HFFc6 (cell line): ENCODE results near the gene ULK2. TPM values are rescaled to one million over a fixed set of nuclear protein-coding genes. Genes with fewer than 3 reads are reported as not detected.

Source experiments
- DNase-seq: peaks from one replicate; pipeline ENCODE4 v3.0.0-alpha.2; 2018
- H3K27ac Mint-ChIP-seq: 2 replicates; pipeline ENCODE4 v1.8.0; 2020; ENCODE audit warnings: mild to moderate bottlenecking, mixed read lengths
- H3K27me3 Mint-ChIP-seq: 2 replicates; pipeline ENCODE4 v1.8.0; 2021; ENCODE audit warnings: mild to moderate bottlenecking, moderate library complexity, mixed read lengths; ENCODE audit not compliant: insufficient read depth
- H3K36me3 Mint-ChIP-seq: 2 replicates; pipeline ENCODE4 v1.8.0; 2021; ENCODE audit warnings: low read depth, mixed read lengths
- H3K4me1 Mint-ChIP-seq: 2 replicates; pipeline ENCODE4 v1.8.0; 2020; ENCODE audit warnings: low read depth, mixed read lengths
- H3K4me3 Mint-ChIP-seq: 2 replicates; pipeline ENCODE4 v1.8.0; 2020; ENCODE audit warnings: mild to moderate bottlenecking, moderate library complexity, mixed read lengths
- H3K9me3 Mint-ChIP-seq: 2 replicates; pipeline ENCODE4 v1.8.0; 2020; ENCODE audit warnings: mild to moderate bottlenecking, mixed read lengths
- total RNA-seq, 6 experiments: library from RNA; stranded (reverse); fragmentation: NEBNext Ultra II Directional; extraction: Animal tissue kit (Norgen Biotek cat#: 25700); gene quantifications; 2 replicates in 1 of 6; 3 replicates in 5 of 6; pipeline ENCODE4 v1.2.3, GENCODE V29; 2021
- TF ChIP-seq, protein P1 (sequence below): fragments of 200-600 bp; sonication (generic); IDR thresholded peaks from 2 replicates; pipeline ENCODE4 v1.5.0; 2021; ENCODE audit warnings: antibody characterized with exemption, mild to moderate bottlenecking

ULK2 gene
- total RNA-seq, 6 experiments from 2014 or later = 4.2 to 10.4 (median 6.3) TPM

DNA sequence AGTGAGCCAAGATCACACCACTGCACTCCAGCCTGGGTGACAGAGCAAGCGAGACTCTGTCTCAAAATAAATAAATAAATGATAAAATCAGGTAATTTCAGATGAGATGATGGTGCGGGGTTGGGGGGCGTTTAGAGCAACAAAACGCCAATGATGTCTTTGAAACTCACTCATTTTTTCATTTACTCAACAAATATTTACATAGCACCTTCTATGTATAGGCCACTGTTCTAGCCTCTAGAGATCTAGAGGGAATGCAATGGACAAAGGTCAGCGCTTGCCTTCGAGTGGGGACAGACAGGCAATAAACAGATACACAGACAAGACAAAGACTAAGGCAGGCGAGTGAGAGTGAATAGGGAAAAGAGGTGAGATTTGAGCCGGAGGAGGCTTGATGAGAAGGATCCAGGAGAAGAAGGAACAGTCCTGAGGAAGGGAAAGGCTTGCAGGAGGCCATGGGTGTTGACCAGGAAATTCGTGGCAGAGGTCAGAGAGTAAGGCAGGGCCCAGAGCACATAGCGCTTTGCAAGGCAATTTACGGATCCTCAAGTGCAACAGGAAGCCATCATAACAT, 133.7 kb downstream of the ULK2 start:
- Mint-ChIP-seq H3K4me3 (no peak overlapping the region), H3K27me3 (peaks cover 22% of the 10 kb centered on the region), H3K4me1 (no peaks in the 10 kb centered on the region), H3K27ac (no peak overlapping the region), H3K36me3 (no peaks in the 10 kb centered on the region), H3K9me3 (no peaks in the 10 kb centered on the region)
- TF ChIP-seq, protein P1, sequence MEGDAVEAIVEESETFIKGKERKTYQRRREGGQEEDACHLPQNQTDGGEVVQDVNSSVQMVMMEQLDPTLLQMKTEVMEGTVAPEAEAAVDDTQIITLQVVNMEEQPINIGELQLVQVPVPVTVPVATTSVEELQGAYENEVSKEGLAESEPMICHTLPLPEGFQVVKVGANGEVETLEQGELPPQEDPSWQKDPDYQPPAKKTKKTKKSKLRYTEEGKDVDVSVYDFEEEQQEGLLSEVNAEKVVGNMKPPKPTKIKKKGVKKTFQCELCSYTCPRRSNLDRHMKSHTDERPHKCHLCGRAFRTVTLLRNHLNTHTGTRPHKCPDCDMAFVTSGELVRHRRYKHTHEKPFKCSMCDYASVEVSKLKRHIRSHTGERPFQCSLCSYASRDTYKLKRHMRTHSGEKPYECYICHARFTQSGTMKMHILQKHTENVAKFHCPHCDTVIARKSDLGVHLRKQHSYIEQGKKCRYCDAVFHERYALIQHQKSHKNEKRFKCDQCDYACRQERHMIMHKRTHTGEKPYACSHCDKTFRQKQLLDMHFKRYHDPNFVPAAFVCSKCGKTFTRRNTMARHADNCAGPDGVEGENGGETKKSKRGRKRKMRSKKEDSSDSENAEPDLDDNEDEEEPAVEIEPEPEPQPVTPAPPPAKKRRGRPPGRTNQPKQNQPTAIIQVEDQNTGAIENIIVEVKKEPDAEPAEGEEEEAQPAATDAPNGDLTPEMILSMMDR = no peak
- DNase-seq = no peak

GRCh38 chr17:19731626-19732025, 136.1 kb downstream of the ULK2 start:
- TF ChIP-seq, protein P1 = no peak
- Mint-ChIP-seq H3K27ac (no peak overlapping the region), H3K36me3 (no peaks in the 10 kb centered on the region), H3K4me3 (no peak overlapping the region), H3K9me3 (no peaks in the 10 kb centered on the region), H3K27me3 (peaks cover 17% of the 10 kb centered on the region), H3K4me1 (peaks cover 8% of the 10 kb centered on the region; the same call in 1 of the 2 replicates)
- DNase-seq = no peak

DNA sequence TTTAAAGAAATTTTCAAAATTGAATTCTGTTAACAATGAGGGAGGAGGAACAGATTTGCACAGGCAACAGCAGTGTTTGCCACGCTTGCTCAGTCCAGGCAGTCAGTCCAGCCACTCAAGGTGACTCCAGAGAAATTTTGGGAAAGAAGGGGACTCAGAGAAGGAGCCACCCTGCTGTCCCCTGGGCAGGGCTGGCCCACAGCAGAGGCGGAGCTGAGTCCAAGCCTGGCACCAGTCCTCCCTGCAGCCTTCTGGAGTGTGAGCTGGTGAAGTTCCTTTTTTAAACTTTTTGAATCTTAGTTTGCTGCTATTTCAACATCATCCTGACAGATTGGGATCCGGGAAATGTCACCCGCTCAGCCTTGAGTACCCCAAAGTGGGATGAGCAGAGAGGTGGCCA, 136.9 kb downstream of the ULK2 start:
- no peaks in the 10 kb centered on the region for H3K9me3 Mint-ChIP-seq
- H3K36me3 Mint-ChIP-seq = no peaks in the 10 kb centered on the region
- peaks cover 15% of the 10 kb centered on the region for H3K27me3 Mint-ChIP-seq
- H3K27ac Mint-ChIP-seq = no peak overlapping the region
- no peak overlapping the region for H3K4me3 Mint-ChIP-seq
- peaks cover 8% of the 10 kb centered on the region; the same call in 1 of the 2 replicates for H3K4me1 Mint-ChIP-seq
- no peak for DNase-seq
- TF ChIP-seq, protein P1 = no peak

- H3K9me3 Mint-ChIP-seq = no peaks in the 10 kb centered on the region
- H3K27ac Mint-ChIP-seq = no peak overlapping the region
- H3K27me3 Mint-ChIP-seq = peaks cover 11% of the 10 kb centered on the region
- no peak overlapping the region for H3K4me3 Mint-ChIP-seq
- TF ChIP-seq, protein P1 = no peak
- H3K4me1 Mint-ChIP-seq = peaks cover 8% of the 10 kb centered on the region; the same call in 1 of the 2 replicates
- no peak for DNase-seq
- H3K36me3 Mint-ChIP-seq = no peaks in the 10 kb centered on the region
Observed at GRCh38 chr17:19729900-19730299, 137.8 kb downstream of the ULK2 start.

GRCh38 chr17:19728084-19728495, 139.6 kb downstream of the ULK2 start:
- TF ChIP-seq, protein P1 = no peak
- Mint-ChIP-seq H3K27me3 (peaks cover 7% of the 10 kb centered on the region), H3K36me3 (no peaks in the 10 kb centered on the region), H3K4me3 (no peak overlapping the region), H3K27ac (peak overlapping the region; percentile 51; the same call in 1 of the 2 replicates), H3K4me1 (peaks cover 8% of the 10 kb centered on the region; the same call in 1 of the 2 replicates), H3K9me3 (no peaks in the 10 kb centered on the region)
- DNase-seq = peak; percentile 53
